Tibial artery (tissue), 4 donors: ENCODE measurements around the gene MILR1.
"Not testable (repeated sequence)": the region's sequence is repeated elsewhere in the genome, so short reads cannot be mapped to it uniquely, and the experiment has no call there.

ENCODE experiments used
- DNase-seq, 2 donors: peaks; one replicate each; pipeline ENCODE4 v3.0.0-alpha.2; 2019
- H3K27ac ChIP-seq, 2 donors: fragments of 200-600 bp; sonication (generic) in 1 of 2; 1 replicate in 1 of 2; 2 replicates in 1 of 2; pipeline ENCODE4 v1.5.1; 2018 to 2019; ENCODE audit warnings: mild to moderate bottlenecking in 1 of 2
- H3K27me3 ChIP-seq, 2 donors: fragments of 200-600 bp; sonication (generic) in 1 of 2; one replicate each; pipeline versions ENCODE4 v1.5.1 to v1.6.0; 2016 to 2019
- H3K36me3 ChIP-seq, 3 donors: fragments of 200-600 bp; sonication (generic) in 2 of 3; one replicate each; pipeline ENCODE4 v1.5.1; 2016 to 2019; ENCODE audit warnings: mild to moderate bottlenecking in 2 of 3
- H3K4me1 ChIP-seq, 4 donors: fragments of 200-600 bp; sonication (generic) in 2 of 4; 1 replicate in 3 of 4; 2 replicates in 1 of 4; pipeline ENCODE4 v1.5.1; 2016 to 2019
- H3K4me3 ChIP-seq, 2 donors: fragments of 200-600 bp; sonication (generic) in 1 of 2; 1 replicate in 1 of 2; 2 replicates in 1 of 2; pipeline ENCODE4 v1.5.1; 2018 to 2019; ENCODE audit warnings: mild to moderate bottlenecking in 2 of 2
- H3K9me3 ChIP-seq, 3 donors: fragments of 200-600 bp; sonication (generic) in 1 of 3; one replicate each; pipeline ENCODE4 v1.5.1; 2016 to 2019
- intact Hi-C: fragments of 100-400 bp; cut with DNase I; formaldehyde crosslinking; loops from one replicate; pipeline ENCODE4 v1.15.0; 2023; ENCODE audit warnings: low total_unique reads
- TF ChIP-seq, protein P1 (sequence below), 2 experiments: fragments of 200-600 bp in 1 of 2; fragments of 450-650 bp in 1 of 2; IDR thresholded peaks; one replicate each; pipeline ENCODE4 v1.5.1; 2017 to 2019; ENCODE audit warnings: antibody characterized with exemption in 2 of 2, mild to moderate bottlenecking in 1 of 2, moderate library complexity in 1 of 2

MILR1 gene

GRCh38 chr17:64459284-64459747 is 10.4 kb downstream of the MILR1 start:
- no peak overlapping the region for H3K27ac ChIP-seq
- TF ChIP-seq, protein P1, sequence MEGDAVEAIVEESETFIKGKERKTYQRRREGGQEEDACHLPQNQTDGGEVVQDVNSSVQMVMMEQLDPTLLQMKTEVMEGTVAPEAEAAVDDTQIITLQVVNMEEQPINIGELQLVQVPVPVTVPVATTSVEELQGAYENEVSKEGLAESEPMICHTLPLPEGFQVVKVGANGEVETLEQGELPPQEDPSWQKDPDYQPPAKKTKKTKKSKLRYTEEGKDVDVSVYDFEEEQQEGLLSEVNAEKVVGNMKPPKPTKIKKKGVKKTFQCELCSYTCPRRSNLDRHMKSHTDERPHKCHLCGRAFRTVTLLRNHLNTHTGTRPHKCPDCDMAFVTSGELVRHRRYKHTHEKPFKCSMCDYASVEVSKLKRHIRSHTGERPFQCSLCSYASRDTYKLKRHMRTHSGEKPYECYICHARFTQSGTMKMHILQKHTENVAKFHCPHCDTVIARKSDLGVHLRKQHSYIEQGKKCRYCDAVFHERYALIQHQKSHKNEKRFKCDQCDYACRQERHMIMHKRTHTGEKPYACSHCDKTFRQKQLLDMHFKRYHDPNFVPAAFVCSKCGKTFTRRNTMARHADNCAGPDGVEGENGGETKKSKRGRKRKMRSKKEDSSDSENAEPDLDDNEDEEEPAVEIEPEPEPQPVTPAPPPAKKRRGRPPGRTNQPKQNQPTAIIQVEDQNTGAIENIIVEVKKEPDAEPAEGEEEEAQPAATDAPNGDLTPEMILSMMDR (IDR thresholded peaks at IDR 0.05) = no peak
- intact Hi-C loops = no loop called here
- no peak for DNase-seq
- H3K9me3 ChIP-seq = no peaks in the 10 kb centered on the region
- no peaks in the 10 kb centered on the region for H3K27me3 ChIP-seq
- H3K4me1 ChIP-seq = no peaks in the 10 kb centered on the region
- H3K36me3 ChIP-seq = no peaks in the 10 kb centered on the region
- no peak overlapping the region for H3K4me3 ChIP-seq

- H3K27me3 ChIP-seq, DNase-seq, H3K27ac ChIP-seq, H3K36me3 ChIP-seq, H3K4me3 ChIP-seq, intact Hi-C loops, H3K9me3 ChIP-seq, H3K4me1 ChIP-seq: not testable (repeated sequence)
Measured at GRCh38 chr17:64459818-64460217, 10.9 kb downstream of the MILR1 start.

DNA sequence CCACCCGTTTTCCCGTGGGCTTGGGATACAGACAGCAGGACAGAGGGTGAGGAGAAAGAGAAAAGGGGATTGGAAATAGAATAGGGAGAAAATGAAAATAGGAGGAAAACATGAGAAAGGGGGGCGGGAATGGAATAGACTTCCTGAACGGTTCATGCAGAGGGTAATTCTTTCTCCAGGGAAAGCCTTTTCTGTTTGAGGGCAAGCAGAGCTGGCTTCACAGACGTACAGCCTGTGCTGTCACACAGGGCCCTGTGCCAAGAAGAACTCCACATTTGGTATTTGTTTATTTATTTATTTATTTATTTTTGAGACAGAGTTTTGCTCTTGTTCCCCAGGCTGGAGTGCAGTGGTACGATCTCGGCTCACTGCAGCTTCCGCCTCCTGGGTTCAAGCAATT is 12.0 kb downstream of the MILR1 start:
- no peaks in the 10 kb centered on the region for H3K36me3 ChIP-seq
- TF ChIP-seq, protein P1 (IDR thresholded peaks at IDR 0.05) = no peak
- no peak for DNase-seq
- H3K27ac ChIP-seq = no peak overlapping the region
- no peaks in the 10 kb centered on the region for H3K9me3 ChIP-seq
- H3K27me3 ChIP-seq = no peaks in the 10 kb centered on the region
- H3K4me1 ChIP-seq = no peaks in the 10 kb centered on the region
- H3K4me3 ChIP-seq = no peak overlapping the region
- intact Hi-C loops = no loop called here

DNA sequence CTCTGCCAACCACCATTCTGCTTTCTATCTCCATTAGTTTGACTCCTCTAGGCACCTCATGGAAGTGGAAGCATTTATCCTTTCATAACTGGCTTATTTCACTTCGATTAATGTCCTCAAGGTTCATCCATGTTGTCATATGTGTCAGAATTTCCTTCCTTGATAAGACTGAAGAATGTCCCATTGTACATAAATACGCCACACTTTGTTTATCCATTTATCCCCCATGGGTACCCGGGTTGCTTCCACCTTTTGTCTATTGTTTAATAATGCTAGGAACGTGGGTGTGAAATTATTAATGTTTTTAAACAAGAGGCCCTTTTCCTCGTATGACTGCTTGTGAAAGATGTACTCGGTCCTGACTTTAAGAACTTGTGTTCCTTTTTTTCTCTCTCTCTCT is 12.9 kb downstream of the MILR1 start:
- no peak overlapping the region for H3K4me3 ChIP-seq
- H3K27me3 ChIP-seq = no peaks in the 10 kb centered on the region
- intact Hi-C loops = no loop called here
- no peaks in the 10 kb centered on the region for H3K4me1 ChIP-seq
- TF ChIP-seq, protein P1 (IDR thresholded peaks at IDR 0.05) = no peak
- H3K9me3 ChIP-seq = no peaks in the 10 kb centered on the region
- H3K27ac ChIP-seq = no peak overlapping the region
- H3K36me3 ChIP-seq = no peaks in the 10 kb centered on the region
- no peak for DNase-seq

- intact Hi-C loops = no loop called here
- no peak overlapping the region for H3K27ac ChIP-seq
- H3K4me3 ChIP-seq = no peak overlapping the region
- no peaks in the 10 kb centered on the region for H3K4me1 ChIP-seq
- peaks cover 0 to 5% of the 10 kb centered on the region in 2 donors for H3K27me3 ChIP-seq
- TF ChIP-seq, protein P1 (IDR thresholded peaks at IDR 0.05) = no peak
- H3K9me3 ChIP-seq = no peaks in the 10 kb centered on the region
- H3K36me3 ChIP-seq = no peaks in the 10 kb centered on the region
- DNase-seq = no peak
Measured at GRCh38 chr17:64466019-64466735, 17.3 kb downstream of the MILR1 start.

- H3K36me3 ChIP-seq, intact Hi-C loops: not testable (repeated sequence)
Measured at GRCh38 chr17:64466834-64467233, 17.9 kb downstream of the MILR1 start.

DNA sequence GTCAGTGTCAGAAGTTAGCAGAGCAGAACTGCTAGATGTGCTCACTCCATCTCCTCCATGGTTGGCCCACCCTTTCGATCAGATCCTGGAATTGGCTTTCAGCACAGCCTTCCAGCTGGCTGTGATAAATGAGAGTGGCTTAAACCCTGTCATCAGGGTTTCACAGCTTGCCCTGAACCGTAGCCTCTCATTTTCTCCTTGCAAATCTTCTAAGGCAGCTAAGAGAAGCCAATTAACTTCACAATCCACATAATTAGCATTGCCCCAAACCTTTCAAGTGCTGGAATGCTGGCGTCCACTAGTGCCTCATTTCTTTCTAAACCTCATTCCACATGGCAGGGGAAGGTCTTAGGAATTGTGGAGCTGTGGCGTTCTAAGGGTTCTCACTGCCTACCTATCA is 21.7 kb downstream of the MILR1 start:
- Histone ChIP-seq H3K4me1 (no peaks in the 10 kb centered on the region), H3K36me3 (no peaks in the 10 kb centered on the region), H3K27ac (no peak overlapping the region), H3K9me3 (no peaks in the 10 kb centered on the region), H3K4me3 (no peak overlapping the region), H3K27me3 (peaks cover 0 to 5% of the 10 kb centered on the region in 2 donors)
- intact Hi-C loops = no loop called here
- TF ChIP-seq, protein P1 (IDR thresholded peaks at IDR 0.05) = no peak
- DNase-seq = no peak

More at GRCh38 chr17:64466834-64467233, 17.9 kb downstream of the MILR1 start:
- H3K4me3 ChIP-seq, H3K27ac ChIP-seq, H3K27me3 ChIP-seq, DNase-seq, H3K4me1 ChIP-seq, H3K9me3 ChIP-seq: not testable (repeated sequence)
